ENCODE data around the gene TTC29.

The TTC29 gene, protein sequence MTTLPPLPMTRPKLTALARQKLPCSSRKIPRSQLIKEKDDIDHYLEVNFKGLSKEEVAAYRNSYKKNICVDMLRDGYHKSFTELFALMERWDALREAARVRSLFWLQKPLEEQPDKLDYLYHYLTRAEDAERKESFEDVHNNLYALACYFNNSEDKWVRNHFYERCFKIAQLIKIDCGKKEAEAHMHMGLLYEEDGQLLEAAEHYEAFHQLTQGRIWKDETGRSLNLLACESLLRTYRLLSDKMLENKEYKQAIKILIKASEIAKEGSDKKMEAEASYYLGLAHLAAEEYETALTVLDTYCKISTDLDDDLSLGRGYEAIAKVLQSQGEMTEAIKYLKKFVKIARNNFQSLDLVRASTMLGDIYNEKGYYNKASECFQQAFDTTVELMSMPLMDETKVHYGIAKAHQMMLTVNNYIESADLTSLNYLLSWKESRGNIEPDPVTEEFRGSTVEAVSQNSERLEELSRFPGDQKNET

DNA sequence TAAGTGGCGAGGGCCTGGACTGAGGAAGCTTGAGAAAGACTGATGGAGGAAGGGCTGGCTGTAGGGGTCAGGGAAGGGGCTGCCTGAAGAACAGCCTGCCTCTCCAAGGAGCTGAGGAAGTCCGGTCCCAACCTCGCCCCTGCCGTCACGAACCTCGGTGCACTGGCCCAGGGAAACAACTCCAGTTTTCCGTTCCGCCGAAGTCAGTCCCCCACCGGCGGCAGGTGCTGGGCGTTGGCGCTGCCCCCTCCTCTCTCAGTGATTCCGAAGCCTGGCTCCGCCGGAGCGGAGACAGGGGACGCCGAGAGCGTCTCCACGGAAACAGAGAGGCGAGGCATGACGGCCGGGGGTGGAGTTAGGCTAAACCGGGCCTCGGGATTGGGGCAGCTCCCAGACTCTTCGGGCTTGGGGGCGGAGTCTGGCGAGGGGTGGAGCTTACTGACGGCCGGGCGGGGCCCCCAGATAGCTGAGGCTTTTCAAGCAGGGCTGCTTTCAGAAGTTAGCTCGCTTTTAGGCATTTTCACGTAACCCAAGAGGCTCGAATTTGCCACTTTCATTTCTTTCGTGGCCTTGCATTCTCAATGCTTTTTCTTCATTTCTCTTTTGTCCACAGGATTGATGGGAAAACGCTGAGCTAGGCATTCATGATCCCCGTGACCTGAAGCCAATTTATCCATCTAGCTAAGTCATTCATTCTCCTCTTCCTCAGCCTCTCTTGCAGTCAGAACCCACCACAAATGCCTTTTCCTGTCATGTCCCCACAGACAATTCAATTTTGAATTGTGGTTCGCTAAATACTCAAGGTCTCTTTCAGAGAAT, at the start of gene TTC29:
Gene TTC29 (minus strand): TSS at position 309 of the 819 bp plus-strand sequence. CDS start 5,969 bp downstream, outside the sequence.
- peak; percentile 92 for DNase-seq (ENCODE audit: low spot score)

GRCh38 chr4:146981651-146982050, 36.0 kb upstream of the TTC29 start:
- DNase-seq (ENCODE audit: low spot score) = no peak

- no peak for DNase-seq (ENCODE audit: low spot score)
Measured at GRCh38 chr4:146978641-146979040, 33.0 kb upstream of the TTC29 start.

DNA sequence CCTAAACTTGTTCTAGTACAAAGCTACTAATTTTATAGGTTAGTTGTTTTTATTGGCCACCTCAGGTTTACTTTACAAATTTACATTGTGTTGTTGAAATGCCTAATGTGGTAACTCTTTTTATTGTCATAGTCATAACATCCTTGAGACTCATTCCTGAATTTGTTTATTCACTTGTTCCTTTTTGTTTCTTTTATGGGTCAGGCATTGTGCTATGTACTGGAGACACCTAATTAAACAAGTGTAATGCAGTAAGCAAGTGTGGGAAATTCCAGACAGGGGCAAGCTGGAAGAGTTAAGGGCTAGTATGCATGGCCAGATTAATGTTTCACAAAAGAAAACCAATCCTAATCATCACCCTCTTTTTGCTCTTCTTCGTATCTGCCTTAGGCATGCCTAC, 30.5 kb upstream of the TTC29 start:
- DNase-seq (ENCODE audit: low spot score) = no peak

- no peak for DNase-seq (ENCODE audit: low spot score)
Measured at GRCh38 chr4:146975527-146975926, 29.9 kb upstream of the TTC29 start.

DNA sequence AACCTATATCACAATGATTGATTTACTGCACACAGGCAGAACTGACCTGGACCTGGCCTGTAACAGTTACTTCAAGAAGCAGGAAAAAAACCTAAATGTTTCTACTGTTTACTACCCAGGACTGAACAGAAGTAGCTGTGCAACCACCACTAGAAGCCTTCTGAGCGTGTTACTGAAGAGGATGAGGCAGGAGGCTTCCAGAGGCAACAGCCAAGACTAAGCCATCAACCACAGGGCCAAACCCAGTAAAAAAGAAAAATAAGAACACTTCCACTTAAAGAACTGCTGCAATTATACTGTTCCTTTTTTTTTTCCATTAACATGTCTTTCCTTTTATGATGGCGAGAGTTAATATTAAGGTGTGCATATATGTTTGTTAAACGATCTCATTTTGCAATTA, 29.4 kb upstream of the TTC29 start:
- DNase-seq (ENCODE audit: low spot score) = no peak

DNA sequence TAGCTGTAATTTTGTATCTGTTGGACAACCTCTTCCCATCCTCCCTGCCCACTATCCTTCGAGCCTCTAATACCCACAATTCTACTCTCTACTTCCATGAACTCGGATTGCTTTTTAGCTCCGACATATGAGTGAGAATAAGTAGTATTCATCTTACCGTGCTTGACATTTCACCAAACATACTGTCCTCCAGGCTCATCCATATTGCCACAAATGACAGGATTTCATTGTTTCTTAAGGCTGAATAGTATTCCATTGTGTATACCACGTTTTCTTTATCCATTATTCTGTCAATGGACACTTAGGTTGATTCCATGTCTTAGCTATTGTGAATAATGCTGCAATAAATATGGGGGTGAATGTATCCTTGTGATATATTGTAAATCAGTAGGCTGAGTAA, 26.4 kb upstream of the TTC29 start:
- DNase-seq (ENCODE audit: low spot score) = no peak

DNA sequence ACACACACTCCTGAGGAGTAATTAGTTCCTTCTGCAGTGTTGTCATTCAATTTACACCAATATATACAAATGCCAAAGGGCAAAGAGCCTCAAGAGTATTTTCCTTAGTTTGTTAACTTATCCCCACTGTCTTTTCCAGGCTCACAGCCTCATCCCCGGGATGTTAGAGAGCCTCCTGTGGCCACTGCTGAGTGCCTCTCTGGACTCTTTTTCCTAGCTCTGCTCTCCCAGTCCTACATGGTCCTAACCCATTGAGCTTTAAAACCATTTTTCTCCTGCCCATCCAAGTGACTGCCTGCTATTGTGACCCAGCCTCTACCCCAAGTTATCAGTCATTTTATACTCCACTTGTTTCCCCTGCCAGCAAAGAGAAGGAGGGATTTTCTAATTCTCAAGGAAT, 23.5 kb upstream of the TTC29 start:
- no peak for DNase-seq (ENCODE audit: low spot score)

DNA sequence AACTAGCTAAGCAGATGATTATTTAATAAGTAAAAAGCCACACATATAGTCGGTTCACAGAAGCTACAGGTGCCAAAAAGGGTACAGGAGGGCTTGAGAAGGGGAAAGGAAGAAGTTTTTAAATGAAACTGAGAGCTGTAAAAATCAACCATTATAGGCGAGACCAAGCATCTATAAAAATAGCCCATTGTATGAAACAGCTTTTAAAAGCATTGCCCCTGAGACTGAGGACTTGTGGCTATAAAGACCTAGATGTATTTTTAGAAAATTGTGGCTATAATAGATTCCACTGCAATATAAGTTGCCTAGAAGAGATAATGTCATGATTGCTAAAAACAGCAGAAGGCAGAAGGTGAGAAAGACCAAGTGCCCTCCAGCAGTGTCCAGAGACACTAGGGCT, 15.0 kb upstream of the TTC29 start:
- DNase-seq (ENCODE audit: low spot score) = no peak

DNA sequence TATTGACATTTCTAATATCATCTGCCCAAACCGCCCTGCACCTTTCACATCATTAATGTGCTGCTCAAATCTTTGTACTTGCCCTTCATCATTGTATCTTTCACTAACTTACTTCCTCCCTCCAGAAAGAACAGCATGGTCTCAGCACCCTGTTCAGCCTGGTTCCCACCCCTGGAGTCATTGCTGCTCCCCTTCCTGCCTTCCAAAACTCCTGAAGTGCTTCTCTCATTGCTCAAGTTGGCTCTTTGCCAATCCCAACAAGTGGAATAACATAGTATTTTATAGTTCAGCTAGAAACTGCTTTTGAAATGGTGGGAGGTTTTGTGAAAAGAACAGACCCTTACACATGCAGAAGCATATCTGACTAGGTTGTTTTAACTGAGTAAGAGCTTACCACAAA, 14.0 kb upstream of the TTC29 start:
- no peak for DNase-seq (ENCODE audit: low spot score)

DNA sequence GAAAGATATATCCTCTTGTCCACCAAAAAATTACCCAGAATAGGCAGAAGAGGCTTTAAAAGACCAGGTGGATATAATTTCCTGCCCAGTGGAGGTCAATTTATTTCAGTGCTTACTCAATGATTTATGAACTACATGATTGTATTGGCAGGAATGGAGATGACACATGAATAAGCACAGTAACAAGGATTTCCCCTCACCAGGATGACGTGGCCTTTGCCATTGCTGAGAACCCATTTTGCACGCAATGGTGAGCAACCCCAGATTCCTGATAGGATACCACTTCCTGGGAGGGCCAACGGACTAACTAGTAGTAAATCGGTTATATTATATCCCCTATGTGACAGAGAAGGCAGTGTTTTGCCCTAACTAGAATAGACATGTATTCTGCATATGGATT, 11.6 kb upstream of the TTC29 start:
- DNase-seq (ENCODE audit: low spot score) = no peak

DNA sequence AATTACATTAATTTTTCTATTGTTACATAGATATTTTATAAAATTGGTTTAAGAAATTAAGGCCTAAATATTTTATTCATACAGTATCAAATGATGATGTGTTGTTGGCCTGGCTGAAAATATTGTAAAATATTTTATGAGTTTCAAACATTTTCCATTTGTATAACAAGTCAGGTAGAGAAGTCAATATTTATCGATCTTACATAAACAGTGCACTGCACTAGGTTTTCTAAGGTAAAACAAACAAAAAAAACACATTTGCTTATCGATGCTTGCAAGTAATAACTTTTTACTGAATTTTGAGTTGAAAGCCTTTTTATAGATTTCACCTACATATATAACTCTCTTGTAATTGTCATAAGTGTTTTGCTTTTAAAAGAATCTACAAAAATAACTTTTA, 7.2 kb upstream of the TTC29 start:
- DNase-seq (ENCODE audit: low spot score) = no peak

DNA sequence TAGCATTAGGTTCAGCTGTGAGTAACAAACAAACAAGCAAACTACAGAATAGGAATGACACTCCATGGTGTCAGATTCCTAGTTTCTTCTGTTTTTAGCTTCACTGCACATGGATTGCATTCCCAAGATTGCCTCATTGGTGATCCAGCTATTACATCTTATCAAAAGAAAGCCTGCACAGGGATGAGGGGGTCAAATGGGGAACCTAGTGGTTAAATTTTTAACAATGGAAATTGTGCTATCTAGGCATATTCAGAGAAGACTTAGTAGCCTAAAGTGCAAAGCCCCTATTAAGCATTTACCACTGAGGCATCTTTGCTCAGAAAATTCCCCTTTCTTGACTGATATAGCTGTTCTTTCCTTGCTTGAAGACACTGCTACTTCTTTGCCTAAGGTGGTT, 3.9 kb upstream of the TTC29 start:
- no peak for DNase-seq (ENCODE audit: low spot score)

- no peak for DNase-seq (ENCODE audit: low spot score)
Measured at GRCh38 chr4:146943691-146944375, 1.8 kb downstream of the TTC29 start.

DNA sequence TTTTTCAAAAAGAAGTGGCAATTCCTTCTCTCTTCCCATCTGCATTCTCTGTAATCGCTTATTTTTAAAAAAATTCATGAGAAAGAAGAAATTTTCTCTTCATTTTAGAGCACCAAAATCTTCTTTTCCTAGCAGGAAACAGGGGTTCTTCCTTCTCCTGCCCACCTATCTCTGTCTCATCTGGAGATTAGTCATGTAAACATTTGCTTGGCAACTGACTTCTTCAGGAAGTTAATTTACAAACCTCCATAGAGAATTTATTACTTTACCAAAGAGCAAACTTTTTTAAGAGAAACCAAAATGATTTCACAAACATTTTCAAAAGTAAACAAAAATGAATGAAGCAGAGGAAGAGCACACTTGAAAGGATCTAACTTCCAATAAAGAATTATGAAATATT, 13.5 kb downstream of the TTC29 start:
- no peak for DNase-seq (ENCODE audit: low spot score)

GRCh38 chr4:146930673-146931072, 15.0 kb downstream of the TTC29 start:
- DNase-seq (ENCODE audit: low spot score) = no peak

- DNase-seq (ENCODE audit: low spot score) = no peak
Measured at GRCh38 chr4:146927695-146928094, 18.0 kb downstream of the TTC29 start.

- no peak for DNase-seq (ENCODE audit: low spot score)
Measured at GRCh38 chr4:146916479-146917076, 29.1 kb downstream of the TTC29 start.

GRCh38 chr4:146915132-146915531, 30.5 kb downstream of the TTC29 start:
- no peak for DNase-seq (ENCODE audit: low spot score)

- no peak for DNase-seq (ENCODE audit: low spot score)
Measured at GRCh38 chr4:146900295-146900694, 45.4 kb downstream of the TTC29 start.

GRCh38 chr4:146890301-146890700, 55.4 kb downstream of the TTC29 start:
- DNase-seq (ENCODE audit: low spot score) = no peak

- no peak for DNase-seq (ENCODE audit: low spot score)
Measured at GRCh38 chr4:146883070-146883469, 62.6 kb downstream of the TTC29 start.

Data from left forelimb (tissue), 1 donor.